ENCODE measurements around the gene ANKRD53. TPM values are rescaled to one million over a fixed set of nuclear protein-coding genes. Genes with fewer than 3 reads are reported as not detected.

ANKRD53 gene
- total and polyA plus RNA-seq, 9 of the 15 experiments (the other 6 are each of a cell fraction or from before 2014, with no cell fraction given): 0.18 TPM; not detected in 8

DNA sequence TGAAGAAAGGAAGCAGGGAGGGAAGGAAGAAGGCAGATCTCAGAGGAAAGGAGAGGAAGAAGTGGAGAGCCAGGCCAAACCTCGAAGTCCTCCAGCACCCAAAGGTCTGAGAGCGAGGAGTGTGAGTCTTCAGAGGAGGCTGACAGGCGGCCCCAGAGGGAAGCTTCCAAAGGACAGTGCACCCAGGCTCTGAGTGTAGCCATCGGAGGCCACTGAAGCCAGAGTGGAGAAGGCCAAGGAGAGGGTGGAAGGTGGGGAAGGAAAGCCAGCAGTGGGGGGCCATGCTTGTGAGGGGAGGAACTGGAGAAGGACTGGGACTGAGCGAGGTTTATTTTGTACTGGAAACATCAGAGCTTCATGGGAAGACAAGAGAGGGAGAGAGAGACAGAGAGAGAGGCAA, 36.7 kb upstream of the ANKRD53 start:
- CTCF ChIA-PET (ENCODE audit: low intra/inter-chr PET ratio): no interaction called here
- H3K4me2 ChIP-seq (ENCODE audit: insufficient read depth, low read length): no peak overlapping the region
- H3K4me3 ChIP-seq: no peak overlapping the region
- FAIRE-seq: no peak
- no peak for ATAC-seq
- H3K27ac ChIP-seq (ENCODE audit: extremely low read depth, low read depth, low read length): no peak overlapping the region
- H3K4me1 ChIP-seq (replicated peaks in 1 of 2; ENCODE audit: control insufficient read depth in 2 of 2, insufficient read depth in 2 of 2, low read length in 2 of 2): peaks cover 0 to 4% of the 10 kb centered on the region in 2 experiments; a peak in 2 of 5 replicates
- no peak overlapping the region for H2AFZ ChIP-seq (ENCODE audit: low read depth, low read length)
- H3K79me2 ChIP-seq (ENCODE audit: control insufficient read depth, insufficient read depth, low read length): no peaks in the 10 kb centered on the region
- H3K9ac ChIP-seq (ENCODE audit: insufficient read depth in 1 of 2, low read depth in 2 of 2, low read length in 2 of 2): no peak overlapping the region
- peaks cover 2% of the 10 kb centered on the region for H3K9me1 ChIP-seq (ENCODE audit: control insufficient read depth, insufficient read depth, low read length)
- H3K27me3 ChIP-seq (ENCODE audit: control insufficient read depth in 2 of 2, insufficient read depth in 2 of 2, low read length in 2 of 2): peaks cover 3 to 35% of the 10 kb centered on the region in 2 experiments; a peak in 3 of 5 replicates
- no peaks in the 10 kb centered on the region for H3K36me3 ChIP-seq (ENCODE audit: control insufficient read depth, insufficient read depth, low read length)
- DNase-seq (ENCODE audit: extremely low read depth in 1 of 4, low spot score in 3 of 4): no peak
- intact Hi-C loops (cut with micrococcal nuclease): loop anchor here (10.0 kb wide), 1 partner anchor 637 kb away; the partner anchor contains the start of gene FAM136A
- WGBS (ENCODE audit: insufficient coverage, low coverage, missing lambda C conversion rate): 4% methylated on average over 5 of the region's 5 CpGs
- POLR2A ChIA-PET: interaction anchor here (1.4 kb wide), 1 partner anchor 15 kb away, joined by 3 read pairs; no protein-coding TSS in a partner anchor
- H4K20me1 ChIP-seq (replicated peaks; ENCODE audit: control insufficient read depth, insufficient read depth, low read length): peaks cover 6% of the 10 kb centered on the region; the same call in 1 of the 2 replicates
- in situ Hi-C loops (cut with MboI): loop anchor here (10.0 kb wide), 2 partner anchors 277 to 627 kb away; no protein-coding TSS in a partner anchor
- H3K9me3 ChIP-seq (replicated peaks; ENCODE audit: control insufficient read depth, insufficient read depth, low read depth, low read length): no peaks in the 10 kb centered on the region
- BruUV-seq (replicated peaks): no TSS peak
- no peak for TF ChIP-seq PPARD (CRISPR knock-in tag; IDR thresholded peaks at IDR 0.05)
- TF ChIP-seq HCFC1 (IDR thresholded peaks at IDR 0.05; ENCODE audit: low read depth, low read length): no peak
- no peak for TF ChIP-seq CBX3 (IDR thresholded peaks at IDR 0.05; ENCODE audit: borderline replicate concordance in 1 of 2, low read length in 2 of 2)
- TF ChIP-seq, protein P1, sequence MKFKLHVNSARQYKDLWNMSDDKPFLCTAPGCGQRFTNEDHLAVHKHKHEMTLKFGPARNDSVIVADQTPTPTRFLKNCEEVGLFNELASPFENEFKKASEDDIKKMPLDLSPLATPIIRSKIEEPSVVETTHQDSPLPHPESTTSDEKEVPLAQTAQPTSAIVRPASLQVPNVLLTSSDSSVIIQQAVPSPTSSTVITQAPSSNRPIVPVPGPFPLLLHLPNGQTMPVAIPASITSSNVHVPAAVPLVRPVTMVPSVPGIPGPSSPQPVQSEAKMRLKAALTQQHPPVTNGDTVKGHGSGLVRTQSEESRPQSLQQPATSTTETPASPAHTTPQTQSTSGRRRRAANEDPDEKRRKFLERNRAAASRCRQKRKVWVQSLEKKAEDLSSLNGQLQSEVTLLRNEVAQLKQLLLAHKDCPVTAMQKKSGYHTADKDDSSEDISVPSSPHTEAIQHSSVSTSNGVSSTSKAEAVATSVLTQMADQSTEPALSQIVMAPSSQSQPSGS (CRISPR knock-in tag; IDR thresholded peaks at IDR 0.05): no peak
- no peak for TF ChIP-seq POLR2B (IDR thresholded peaks at IDR 0.05; ENCODE audit: low read depth, partially characterized antibody)
- TF ChIP-seq MBD2 (IDR thresholded peaks at IDR 0.05; ENCODE audit: borderline replicate concordance, low read depth): no peak
- no peak for TF ChIP-seq ZNF699 (CRISPR knock-in tag; IDR thresholded peaks at IDR 0.05; ENCODE audit: insufficient replicate concordance)
- no peak for TF ChIP-seq RCOR1 (IDR thresholded peaks at IDR 0.05; ENCODE audit: borderline replicate concordance in 1 of 2, low read depth in 2 of 2, low read length in 2 of 2)
- TF ChIP-seq NEUROD1 (IDR thresholded peaks at IDR 0.05; ENCODE audit: borderline replicate concordance, low read depth, low read length, partially characterized antibody): no peak
- no peak for TF ChIP-seq HIVEP1 (CRISPR knock-in tag; IDR thresholded peaks at IDR 0.05)
- TF ChIP-seq HLTF (IDR thresholded peaks at IDR 0.05): no peak
- TF ChIP-seq CC2D1A (IDR thresholded peaks at IDR 0.05): no peak
- TF ChIP-seq POLR3A (IDR thresholded peaks at IDR 0.05; ENCODE audit: borderline replicate concordance, extremely low read depth, insufficient read depth, insufficient read length): no peak
- no peak for TF ChIP-seq HNRNPLL (IDR thresholded peaks at IDR 0.05; ENCODE audit: low read depth, low read length, poor library complexity, severe bottlenecking)
- TF ChIP-seq ZNF408 (CRISPR knock-in tag; IDR thresholded peaks at IDR 0.05; ENCODE audit: low read depth): no peak
- no peak for TF ChIP-seq SP1 (CRISPR knock-in tag; IDR thresholded peaks at IDR 0.05)
- TF ChIP-seq, protein P2, sequence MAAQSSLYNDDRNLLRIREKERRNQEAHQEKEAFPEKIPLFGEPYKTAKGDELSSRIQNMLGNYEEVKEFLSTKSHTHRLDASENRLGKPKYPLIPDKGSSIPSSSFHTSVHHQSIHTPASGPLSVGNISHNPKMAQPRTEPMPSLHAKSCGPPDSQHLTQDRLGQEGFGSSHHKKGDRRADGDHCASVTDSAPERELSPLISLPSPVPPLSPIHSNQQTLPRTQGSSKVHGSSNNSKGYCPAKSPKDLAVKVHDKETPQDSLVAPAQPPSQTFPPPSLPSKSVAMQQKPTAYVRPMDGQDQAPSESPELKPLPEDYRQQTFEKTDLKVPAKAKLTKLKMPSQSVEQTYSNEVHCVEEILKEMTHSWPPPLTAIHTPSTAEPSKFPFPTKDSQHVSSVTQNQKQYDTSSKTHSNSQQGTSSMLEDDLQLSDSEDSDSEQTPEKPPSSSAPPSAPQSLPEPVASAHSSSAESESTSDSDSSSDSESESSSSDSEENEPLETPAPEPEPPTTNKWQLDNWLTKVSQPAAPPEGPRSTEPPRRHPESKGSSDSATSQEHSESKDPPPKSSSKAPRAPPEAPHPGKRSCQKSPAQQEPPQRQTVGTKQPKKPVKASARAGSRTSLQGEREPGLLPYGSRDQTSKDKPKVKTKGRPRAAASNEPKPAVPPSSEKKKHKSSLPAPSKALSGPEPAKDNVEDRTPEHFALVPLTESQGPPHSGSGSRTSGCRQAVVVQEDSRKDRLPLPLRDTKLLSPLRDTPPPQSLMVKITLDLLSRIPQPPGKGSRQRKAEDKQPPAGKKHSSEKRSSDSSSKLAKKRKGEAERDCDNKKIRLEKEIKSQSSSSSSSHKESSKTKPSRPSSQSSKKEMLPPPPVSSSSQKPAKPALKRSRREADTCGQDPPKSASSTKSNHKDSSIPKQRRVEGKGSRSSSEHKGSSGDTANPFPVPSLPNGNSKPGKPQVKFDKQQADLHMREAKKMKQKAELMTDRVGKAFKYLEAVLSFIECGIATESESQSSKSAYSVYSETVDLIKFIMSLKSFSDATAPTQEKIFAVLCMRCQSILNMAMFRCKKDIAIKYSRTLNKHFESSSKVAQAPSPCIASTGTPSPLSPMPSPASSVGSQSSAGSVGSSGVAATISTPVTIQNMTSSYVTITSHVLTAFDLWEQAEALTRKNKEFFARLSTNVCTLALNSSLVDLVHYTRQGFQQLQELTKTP (IDR thresholded peaks at IDR 0.05; ENCODE audit: low read depth in 1 of 2, partially characterized antibody in 2 of 2): no peak
- TF ChIP-seq KLF10 (CRISPR knock-in tag; IDR thresholded peaks at IDR 0.05): no peak
- TF ChIP-seq SRSF3 (IDR thresholded peaks at IDR 0.05; ENCODE audit: insufficient read depth, low read length): no peak

All from K562 (cell line).